OCI-LY1 (cell line): ENCODE measurements around the gene GAN.
"Not testable (repeated sequence)": the region's sequence is repeated elsewhere in the genome, so short reads cannot be mapped to it uniquely, and the experiment has no call there.

Source experiments
- H2AFZ ChIP-seq: fragments of 200-600 bp; sonication (generic), shearing (Covaris generic); 2 replicates; pipeline ENCODE4 v1.6.0; 2014; ENCODE audit warnings: antibody characterized with exemption, mild to moderate bottlenecking, low read length
- H3F3A ChIP-seq: fragments of 200-600 bp; sonication (generic), shearing (Covaris generic); 2 replicates; pipeline ENCODE4 v1.6.0; 2014; ENCODE audit warnings: mild to moderate bottlenecking, antibody characterized with exemption, low read length, moderate library complexity; ENCODE audit not compliant: insufficient read depth
- H3K27ac ChIP-seq: fragments of 200-600 bp; sonication (generic); 2 replicates; pipeline ENCODE4 v1.5.1; 2014; ENCODE audit warnings: low read length, mixed run types, mild to moderate bottlenecking, low read depth; ENCODE audit not compliant: poor library complexity, severe bottlenecking
- H3K27me3 ChIP-seq: fragments of 200-600 bp; sonication (generic); 2 replicates; pipeline ENCODE4 v1.6.0; 2014; ENCODE audit warnings: antibody characterized with exemption, mild to moderate bottlenecking, low read length, moderate library complexity; ENCODE audit not compliant: insufficient read depth
- H3K36me3 ChIP-seq: fragments of 200-600 bp; sonication (generic); 2 replicates; pipeline ENCODE4 v1.6.1; 2014; ENCODE audit warnings: mild to moderate bottlenecking, antibody characterized with exemption, low read length, moderate library complexity, mixed read lengths; ENCODE audit not compliant: insufficient read depth
- H3K4me1 ChIP-seq: fragments of 200-600 bp; sonication (generic); 2 replicates; pipeline ENCODE4 v1.5.1; 2014; ENCODE audit warnings: mild to moderate bottlenecking, low read length, moderate library complexity; ENCODE audit not compliant: insufficient read depth, severe bottlenecking
- H3K4me2 ChIP-seq: fragments of 200-600 bp; sonication (generic), shearing (Covaris generic); 2 replicates; pipeline ENCODE4 v1.6.1; 2014; ENCODE audit warnings: low read length
- H3K4me3 ChIP-seq: fragments of 200-600 bp; sonication (generic); 2 replicates; pipeline ENCODE4 v1.5.1; 2014; ENCODE audit warnings: low read length, low read depth, mild to moderate bottlenecking, mixed read lengths; ENCODE audit not compliant: poor library complexity, severe bottlenecking
- H3K79me2 ChIP-seq: fragments of 200-600 bp; shearing (Covaris generic); 2 replicates; pipeline ENCODE4 v1.6.1; 2016; ENCODE audit warnings: mixed run types, low read length, mixed read lengths; ENCODE audit not compliant: insufficient read depth
- H3K9ac ChIP-seq: fragments of 200-600 bp; sonication (generic), shearing (Covaris generic); 2 replicates; pipeline ENCODE4 v1.6.1; 2014; ENCODE audit warnings: mild to moderate bottlenecking, low read length, mixed read lengths
- H3K9me2 ChIP-seq: fragments of 200-600 bp; sonication (generic), shearing (Covaris generic); 2 replicates; pipeline ENCODE4 v1.6.1; 2014; ENCODE audit warnings: low read depth, mild to moderate bottlenecking, low read length, mixed read lengths
- H3K9me3 ChIP-seq: fragments of 200-600 bp; shearing (Covaris generic); 2 replicates; pipeline ENCODE4 v1.6.1; 2014; ENCODE audit warnings: low read length, mixed read lengths
- H4K20me1 ChIP-seq: fragments of 200-600 bp; sonication (generic), shearing (Covaris generic); 2 replicates; pipeline ENCODE4 v1.6.0; 2016; ENCODE audit warnings: mild to moderate bottlenecking, low read length; ENCODE audit not compliant: insufficient read depth
- EZH2 ChIP-seq: fragments of 200-600 bp; sonication (generic), shearing (Covaris generic); IDR thresholded peaks from 2 replicates; pipeline ENCODE4 v1.8.0; 2017; ENCODE audit warnings: borderline replicate concordance, mixed run types, mild to moderate bottlenecking, antibody characterized with exemption, low read length, moderate library complexity, mixed read lengths
- TF ChIP-seq, protein P1 (sequence below): fragments of 200-600 bp; sonication (generic), shearing (Covaris generic); IDR thresholded peaks from 2 replicates; pipeline ENCODE4 v1.5.1; 2017; ENCODE audit warnings: mild to moderate bottlenecking, antibody characterized with exemption, low read length, moderate library complexity, mixed read lengths

GAN gene

DNA sequence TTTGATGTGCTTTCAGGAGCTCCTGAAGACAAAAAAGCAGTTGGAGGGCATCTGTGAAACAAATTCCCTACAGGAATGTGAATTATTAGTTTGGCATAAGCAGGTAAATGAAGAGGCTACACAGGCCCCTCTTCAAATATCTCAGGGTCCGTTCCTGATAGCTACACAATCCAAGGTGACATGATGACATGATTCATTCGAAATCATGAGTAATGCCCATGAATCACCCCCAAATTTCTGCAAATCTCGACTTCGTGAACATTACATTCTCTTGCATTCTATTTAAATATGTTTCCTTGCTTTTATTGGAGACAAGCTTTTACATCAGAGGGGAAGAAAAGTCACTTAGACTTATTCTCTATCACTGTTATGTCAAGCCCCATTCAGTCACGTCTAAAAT lies 22.3 kb downstream of the GAN start:
- Histone ChIP-seq H3K9ac (no peak overlapping the region), H3K27ac (no peak overlapping the region), H3K9me2 (no peaks in the 10 kb centered on the region), H3K79me2 (no peaks in the 10 kb centered on the region), H3K9me3 (no peaks in the 10 kb centered on the region), H3K4me1 (no peaks in the 10 kb centered on the region), H3F3A (no peaks in the 10 kb centered on the region), H3K36me3 (no peaks in the 10 kb centered on the region), H4K20me1 (no peaks in the 10 kb centered on the region), H2AFZ (no peak overlapping the region), H3K4me3 (no peak overlapping the region), H3K4me2 (no peak overlapping the region), H3K27me3 (no peaks in the 10 kb centered on the region)
- TF ChIP-seq, protein P1, sequence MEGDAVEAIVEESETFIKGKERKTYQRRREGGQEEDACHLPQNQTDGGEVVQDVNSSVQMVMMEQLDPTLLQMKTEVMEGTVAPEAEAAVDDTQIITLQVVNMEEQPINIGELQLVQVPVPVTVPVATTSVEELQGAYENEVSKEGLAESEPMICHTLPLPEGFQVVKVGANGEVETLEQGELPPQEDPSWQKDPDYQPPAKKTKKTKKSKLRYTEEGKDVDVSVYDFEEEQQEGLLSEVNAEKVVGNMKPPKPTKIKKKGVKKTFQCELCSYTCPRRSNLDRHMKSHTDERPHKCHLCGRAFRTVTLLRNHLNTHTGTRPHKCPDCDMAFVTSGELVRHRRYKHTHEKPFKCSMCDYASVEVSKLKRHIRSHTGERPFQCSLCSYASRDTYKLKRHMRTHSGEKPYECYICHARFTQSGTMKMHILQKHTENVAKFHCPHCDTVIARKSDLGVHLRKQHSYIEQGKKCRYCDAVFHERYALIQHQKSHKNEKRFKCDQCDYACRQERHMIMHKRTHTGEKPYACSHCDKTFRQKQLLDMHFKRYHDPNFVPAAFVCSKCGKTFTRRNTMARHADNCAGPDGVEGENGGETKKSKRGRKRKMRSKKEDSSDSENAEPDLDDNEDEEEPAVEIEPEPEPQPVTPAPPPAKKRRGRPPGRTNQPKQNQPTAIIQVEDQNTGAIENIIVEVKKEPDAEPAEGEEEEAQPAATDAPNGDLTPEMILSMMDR = no peak
- no peak for TF ChIP-seq EZH2

- H3F3A ChIP-seq, H3K4me2 ChIP-seq, H3K36me3 ChIP-seq, H3K9me2 ChIP-seq, H3K9ac ChIP-seq, H3K4me3 ChIP-seq, H3K27ac ChIP-seq, H3K27me3 ChIP-seq, H3K79me2 ChIP-seq, H3K4me1 ChIP-seq, H4K20me1 ChIP-seq, H2AFZ ChIP-seq: not testable (repeated sequence)
- H3K9me3 ChIP-seq = peaks cover 12% of the 10 kb centered on the region; the same call in 1 of the 2 replicates
Measured at GRCh38 chr16:81345172-81345571, 30.4 kb downstream of the GAN start.

DNA sequence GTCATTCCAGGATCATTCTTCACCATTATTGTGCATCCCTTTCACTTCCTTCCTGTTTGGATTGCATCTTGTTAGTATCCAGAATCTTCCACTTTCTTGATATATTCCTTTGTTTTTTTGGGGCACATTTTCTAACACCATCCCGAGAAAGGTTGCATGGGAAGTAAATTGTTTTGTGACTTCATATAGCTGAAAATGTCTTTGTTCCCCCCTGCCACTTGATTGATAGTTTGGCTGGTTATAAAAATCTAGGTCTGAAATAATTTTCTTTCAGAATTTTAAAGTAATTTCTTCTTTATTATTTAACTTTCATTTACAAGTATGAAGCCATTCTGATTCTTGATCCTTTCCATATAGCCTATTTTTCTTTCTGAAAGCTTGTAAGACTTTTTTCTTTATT lies 32.7 kb downstream of the GAN start:
- no peaks in the 10 kb centered on the region for H4K20me1 ChIP-seq
- H3K27ac ChIP-seq = no peak overlapping the region
- no peaks in the 10 kb centered on the region for H3F3A ChIP-seq
- H3K4me1 ChIP-seq = no peaks in the 10 kb centered on the region
- H3K9ac ChIP-seq = no peak overlapping the region
- no peak for TF ChIP-seq EZH2
- TF ChIP-seq, protein P1 = no peak
- H3K9me2 ChIP-seq = no peaks in the 10 kb centered on the region
- H3K9me3 ChIP-seq = peaks cover 12% of the 10 kb centered on the region; the same call in 1 of the 2 replicates
- no peak overlapping the region for H3K4me3 ChIP-seq
- H3K4me2 ChIP-seq = no peak overlapping the region
- no peaks in the 10 kb centered on the region for H3K27me3 ChIP-seq
- H3K79me2 ChIP-seq = no peaks in the 10 kb centered on the region
- H2AFZ ChIP-seq = no peak overlapping the region
- no peaks in the 10 kb centered on the region for H3K36me3 ChIP-seq

GRCh38 chr16:81349608-81350305 lies 35.0 kb downstream of the GAN start:
- peaks cover 12% of the 10 kb centered on the region; the same call in 1 of the 2 replicates for H3K9me3 ChIP-seq
- H3K9ac ChIP-seq = no peak overlapping the region
- H3F3A ChIP-seq = 0 out of 2 replicates have a peak, but pooled peaks cover 5% of the 10 kb centered on the region
- H3K4me2 ChIP-seq = no peak overlapping the region
- no peak overlapping the region for H3K4me3 ChIP-seq
- no peaks in the 10 kb centered on the region for H4K20me1 ChIP-seq
- H3K4me1 ChIP-seq = no peaks in the 10 kb centered on the region
- H3K79me2 ChIP-seq = no peaks in the 10 kb centered on the region
- no peak for TF ChIP-seq EZH2
- TF ChIP-seq, protein P1 = no peak
- H3K27me3 ChIP-seq = no peaks in the 10 kb centered on the region
- H2AFZ ChIP-seq = no peak overlapping the region
- H3K9me2 ChIP-seq = no peaks in the 10 kb centered on the region
- no peaks in the 10 kb centered on the region for H3K36me3 ChIP-seq
- no peak overlapping the region for H3K27ac ChIP-seq
